Lower leg skin (tissue), 4 donors: ENCODE results near the gene HPN. TPM values are rescaled to one million over a fixed set of nuclear protein-coding genes. Genes with fewer than 3 reads are reported as not detected.

Experiments
- DNase-seq, 2 donors: peaks; one replicate each; pipeline ENCODE4 v3.0.0-alpha.2; 2019; ENCODE audit warnings: low spot score in 2 of 2
- H3K4me3 ChIP-seq: fragments of 200-600 bp; sonication (generic); 2 replicates; pipeline ENCODE4 v1.5.1; 2017; ENCODE audit warnings: mild to moderate bottlenecking, low read depth; ENCODE audit not compliant: poor library complexity, severe bottlenecking
- CTCF ChIP-seq, 3 donors: fragments of 450-650 bp; IDR thresholded peaks; one replicate each; pipeline ENCODE4 v1.5.1; 2016; ENCODE audit warnings: antibody characterized with exemption in 3 of 3, mild to moderate bottlenecking in 3 of 3, moderate library complexity in 2 of 3
- POLR2A ChIP-seq, 2 donors: fragments of 450-650 bp; IDR thresholded peaks; one replicate each; pipeline ENCODE4 v1.6.1; 2016 to 2017; ENCODE audit warnings: antibody characterized with exemption in 2 of 2, mild to moderate bottlenecking in 1 of 2, moderate library complexity in 1 of 2
- WGBS, 2 donors: methylation state at CpG; one replicate each; pipeline ENCODE4 v1.1.5; 2018; 5-methylcytosine and 5-hydroxymethylcytosine counted together
- intact Hi-C: fragments of 100-400 bp; cut with DNase I; formaldehyde crosslinking; loops from one replicate; pipeline ENCODE4 v1.15.0; 2023; ENCODE audit warnings: low total_unique reads
- total RNA-seq, 4 donors: library from RNA; depleted of rRNA; stranded (reverse); fragments of >200 nt; gene quantifications; one replicate each; pipeline ENCODE4 v1.1.0, GENCODE V29; 2016

The HPN gene
- total RNA-seq, 4 donors from 2014 or later = 0.45 to 2.0 (median 1.3) TPM; not detected in 1

- DNase-seq = no peak
- intact Hi-C loops = no loop called here
- WGBS, 2 donors = 19 to 31% methylated on average over 7 to 11 of the region's 11 CpGs
- H3K4me3 ChIP-seq = no peak overlapping the region
- no peak for TF ChIP-seq CTCF (IDR thresholded peaks at IDR 0.05)
- no peak for TF ChIP-seq POLR2A (IDR thresholded peaks at IDR 0.05)
These were observed 11.7 kb upstream of the HPN start for GRCh38 chr19:35029737-35030256.

- H3K4me3 ChIP-seq = peak within 1 kb of the TSS; percentile 48
- DNase-seq = peak in 1 of 2 donors; percentile 92
- WGBS, 2 donors = 0% methylated on average over 26 to 47 of the region's 118 CpGs
- intact Hi-C loops = no loop called here
- no peak for TF ChIP-seq POLR2A (IDR thresholded peaks at IDR 0.05)
These were observed 11.1 kb upstream of the HPN start, which contains the start of gene SCN1B for GRCh38 chr19:35030257-35031071. TSS of gene SCN1B (plus strand) at chr19:35030470. CDS start at chr19:35030821, 351 bp downstream.

- no peak for DNase-seq
- TF ChIP-seq CTCF (IDR thresholded peaks at IDR 0.05) (no peak), POLR2A (IDR thresholded peaks at IDR 0.05) (no peak)
- intact Hi-C loops = no loop called here
- peak overlapping the region; percentile 48 for H3K4me3 ChIP-seq
- WGBS, 2 donors = 5 to 7% methylated on average over 31 of the region's 31 CpGs
These were observed 10.2 kb upstream of the HPN start for GRCh38 chr19:35031072-35031881.

GRCh38 chr19:35032356-35032865 lies 9.1 kb upstream of the HPN start:
- TF ChIP-seq CTCF (IDR thresholded peaks at IDR 0.05) (no peak), POLR2A (IDR thresholded peaks at IDR 0.05) (no peak)
- WGBS, 2 donors = 91 to 94% methylated on average over 6 to 17 of the region's 17 CpGs

GRCh38 chr19:35033067-35034004 lies 8.2 kb upstream of the HPN start:
- intact Hi-C loops = no loop called here
- DNase-seq = no peak

More at GRCh38 chr19:35032356-35032865, 9.1 kb upstream of the HPN start:
- no peak for DNase-seq
- H3K4me3 ChIP-seq = no peak overlapping the region
- intact Hi-C loops = no loop called here

More at GRCh38 chr19:35033067-35034004, 8.2 kb upstream of the HPN start:
- H3K4me3 ChIP-seq = no peak overlapping the region
- 87 to 90% methylated on average over 26 of the region's 30 CpGs for WGBS, 2 donors
- TF ChIP-seq POLR2A (IDR thresholded peaks at IDR 0.05) (no peak), CTCF (IDR thresholded peaks at IDR 0.05) (no peak)
